ENCODE results near the gene PPIL1.

GRCh38 chr6:36834576-36835341 is 39.8 kb downstream of the PPIL1 start:
- no peak for TF ChIP-seq RAD51 (IDR thresholded peaks at IDR 0.05)
- no peak for TF ChIP-seq IKZF1 (conservative IDR thresholded peaks at IDR 0.05)
- TF ChIP-seq CTCF (IDR thresholded peaks at IDR 0.05 in 2 of 3, conservative IDR thresholded peaks at IDR 0.05 in 1 of 3; ENCODE audit: control insufficient read depth in 2 of 3, extremely low read depth in 1 of 3, insufficient read depth in 1 of 3, low read depth in 3 of 3, low read length in 3 of 3): no peak
- TF ChIP-seq JUND (IDR thresholded peaks at IDR 0.05; ENCODE audit: low read depth, low read length): no peak
- TF ChIP-seq POLR2AphosphoS5 (IDR thresholded peaks at IDR 0.05; ENCODE audit: low read length): no peak
- TF ChIP-seq CHD2 (IDR thresholded peaks at IDR 0.05; ENCODE audit: borderline replicate concordance, low read depth, low read length): no peak
- no peak for TF ChIP-seq PML (IDR thresholded peaks at IDR 0.05; ENCODE audit: low read length)
- no peak for TF ChIP-seq RFX5 (IDR thresholded peaks at IDR 0.05; ENCODE audit: low read depth, low read length)
- no peak for TF ChIP-seq RAD21 (IDR thresholded peaks at IDR 0.05; ENCODE audit: insufficient read depth, low read depth, low read length)

Measured in GM12878 (cell line).